ENCODE measurements around the gene JAG2. TPM values are rescaled to one million over a fixed set of nuclear protein-coding genes. Genes with fewer than 3 reads are reported as not detected.

Gene JAG2
- total and polyA plus RNA-seq, 2 of the 4 experiments (the other 2 are of a cell fraction), result 0.18 to 0.58 TPM

GRCh38 chr14:105128059-105128458, 40.5 kb downstream of the JAG2 start:
- peaks cover 41% of the 10 kb centered on the region for H3K27me3 ChIP-seq (ENCODE audit: control insufficient read depth, insufficient read depth, low read length)
- no peak overlapping the region for H4K91ac ChIP-seq (ENCODE audit: insufficient read depth, low read depth, low read length)
- no peak overlapping the region for H3K4me2 ChIP-seq (ENCODE audit: low read depth, low read length)
- H3K18ac ChIP-seq (ENCODE audit: low read depth, low read length), result no peak overlapping the region
- no peak overlapping the region for H2AK5ac ChIP-seq (ENCODE audit: low read depth, low read length)
- dilution Hi-C loops (cut with HindIII; ENCODE audit: low sequenced_read_pairs, unreplicated experiment), result no loop called here
- H2BK120ac ChIP-seq (ENCODE audit: low read depth, low read length), result no peak overlapping the region
- no peaks in the 10 kb centered on the region for H4K20me1 ChIP-seq (ENCODE audit: insufficient read depth, low read length)
- H3K79me1 ChIP-seq (ENCODE audit: low read depth in 1 of 2, low read length in 2 of 2), result no peaks in the 10 kb centered on the region
- H2AFZ ChIP-seq (replicated peaks; ENCODE audit: low read length, poor library complexity), result no peak overlapping the region
- no peak overlapping the region for H3K56ac ChIP-seq (ENCODE audit: extremely low read depth, insufficient read depth, low read length)
- H4K8ac ChIP-seq (ENCODE audit: low read depth in 2 of 2, low read length in 2 of 2), result no peak overlapping the region
- no peak overlapping the region for H3K9ac ChIP-seq (ENCODE audit: low read depth, low read length)
- peaks cover 8% of the 10 kb centered on the region for H3K9me3 ChIP-seq (ENCODE audit: control insufficient read depth, insufficient read depth, low read length)
- no peak overlapping the region for H2AK9ac ChIP-seq (replicated peaks; ENCODE audit: low read depth, low read length, poor library complexity)
- H3K36me3 ChIP-seq (ENCODE audit: control insufficient read depth, insufficient read depth, low read length), result no peaks in the 10 kb centered on the region
- no peaks in the 10 kb centered on the region for H3K9me1 ChIP-seq (ENCODE audit: insufficient read depth, low read length)
- CTCF ChIA-PET, result no interaction called here
- TF ChIP-seq MXI1 (IDR thresholded peaks at IDR 0.05; ENCODE audit: borderline replicate concordance, low read depth, low read length), result no peak
- no peak for TF ChIP-seq MAZ (IDR thresholded peaks at IDR 0.05; ENCODE audit: borderline replicate concordance, low read depth, low read length)
- no peak for TF ChIP-seq CHD1 (IDR thresholded peaks at IDR 0.05; ENCODE audit: low read depth, low read length)
- TF ChIP-seq RAD21 (IDR thresholded peaks at IDR 0.05; ENCODE audit: low read length), result no peak
- no peak for TF ChIP-seq RFX5 (IDR thresholded peaks at IDR 0.05; ENCODE audit: low read depth, low read length)
- TF ChIP-seq, protein P1, sequence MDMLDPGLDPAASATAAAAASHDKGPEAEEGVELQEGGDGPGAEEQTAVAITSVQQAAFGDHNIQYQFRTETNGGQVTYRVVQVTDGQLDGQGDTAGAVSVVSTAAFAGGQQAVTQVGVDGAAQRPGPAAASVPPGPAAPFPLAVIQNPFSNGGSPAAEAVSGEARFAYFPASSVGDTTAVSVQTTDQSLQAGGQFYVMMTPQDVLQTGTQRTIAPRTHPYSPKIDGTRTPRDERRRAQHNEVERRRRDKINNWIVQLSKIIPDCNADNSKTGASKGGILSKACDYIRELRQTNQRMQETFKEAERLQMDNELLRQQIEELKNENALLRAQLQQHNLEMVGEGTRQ (IDR thresholded peaks at IDR 0.05; ENCODE audit: low read depth, low read length), result no peak
- H4K5ac ChIP-seq (ENCODE audit: low read depth, low read length), result no peak overlapping the region
- H3K4me3 ChIP-seq (ENCODE audit: insufficient read depth, low read depth, low read length), result no peak overlapping the region
- POLR2A ChIA-PET (ENCODE audit: unreplicated experiment), result no interaction called here
- 67% methylated on average over 3 of the region's 5 CpGs; no CpG with 5 or more reads in 1 of the 2 experiments for WGBS, 2 experiments (ENCODE audit: extremely low coverage in 2 of 2, insufficient read length in 1 of 2)
- H2BK5ac ChIP-seq (ENCODE audit: low read depth, low read length, poor library complexity, severe bottlenecking), result no peak overlapping the region
- in situ Hi-C loops (cut with MboI; ENCODE audit: low sequenced_read_pairs), result no loop called here
- H3K23ac ChIP-seq (ENCODE audit: low read depth, low read length), result no peak overlapping the region
- intact Hi-C loops (cut with micrococcal nuclease), result no loop called here
- no peak overlapping the region for H3K27ac ChIP-seq (ENCODE audit: insufficient read depth, low read length)
- no TSS peak for BruUV-seq (replicated peaks)
- no peak for ATAC-seq (ENCODE audit: low read depth)
- H2BK15ac ChIP-seq (ENCODE audit: low read depth, low read length), result no peak overlapping the region
- H3K4ac ChIP-seq (ENCODE audit: low read depth, low read length), result no peak overlapping the region
- H3K14ac ChIP-seq (replicated peaks; ENCODE audit: low read depth, low read length), result no peak overlapping the region
- DNase-seq, result no peak
- no peak overlapping the region for H2BK20ac ChIP-seq (ENCODE audit: low read depth, low read length)
- no peaks in the 10 kb centered on the region for H3K4me1 ChIP-seq (ENCODE audit: control insufficient read depth, insufficient read depth, low read length)

Data from IMR-90 (cell line).